Activated gamma-delta T cell treated with Interleukin-2 at 50 U/mL for 16 hours (primary cell): Measurements from ENCODE around the gene ENOX2.

Experiments
- DNase-seq: peaks from one replicate; pipeline ENCODE4 v3.0.0-alpha.2; 2020

The ENOX2 gene

DNA sequence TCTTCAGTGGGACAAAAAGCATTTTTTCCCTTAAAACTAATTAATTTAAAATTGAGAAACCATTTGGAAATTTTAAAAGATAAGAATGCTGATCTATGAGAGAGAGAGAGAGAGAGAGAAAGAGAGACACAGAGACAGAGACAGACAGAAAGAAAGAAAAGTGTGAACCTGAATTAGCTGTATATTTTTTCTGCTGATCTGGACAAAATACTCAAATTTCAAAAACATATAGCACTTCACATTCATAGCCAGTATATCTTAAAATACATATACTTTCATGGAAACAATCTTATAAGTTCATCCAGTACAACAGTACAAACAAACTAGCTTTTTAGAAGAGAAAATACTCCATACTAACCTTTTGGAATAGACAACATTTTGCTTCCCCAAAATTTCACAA lies 18.4 kb downstream of the ENOX2 start:
- no peak for DNase-seq

DNA sequence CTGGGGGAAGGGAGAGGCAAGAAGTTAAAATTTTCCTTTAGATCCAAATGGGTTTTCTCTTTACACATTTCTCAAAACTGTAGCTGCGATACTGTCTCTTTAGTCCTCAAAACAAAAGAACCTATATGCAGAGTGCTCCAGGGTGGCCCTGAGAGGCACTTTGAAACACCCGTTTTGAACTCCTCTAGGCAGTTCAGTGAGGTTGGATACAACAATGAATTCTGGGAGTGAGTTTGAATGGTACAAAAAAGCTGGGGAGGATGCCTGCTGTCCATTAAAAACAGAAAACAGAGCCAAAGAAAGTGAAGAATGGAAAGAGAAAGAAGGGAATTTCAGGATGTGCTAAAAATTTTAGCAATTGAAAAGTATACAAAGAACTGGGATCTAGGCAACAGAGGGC lies 23.1 kb downstream of the ENOX2 start:
- no peak for DNase-seq

DNA sequence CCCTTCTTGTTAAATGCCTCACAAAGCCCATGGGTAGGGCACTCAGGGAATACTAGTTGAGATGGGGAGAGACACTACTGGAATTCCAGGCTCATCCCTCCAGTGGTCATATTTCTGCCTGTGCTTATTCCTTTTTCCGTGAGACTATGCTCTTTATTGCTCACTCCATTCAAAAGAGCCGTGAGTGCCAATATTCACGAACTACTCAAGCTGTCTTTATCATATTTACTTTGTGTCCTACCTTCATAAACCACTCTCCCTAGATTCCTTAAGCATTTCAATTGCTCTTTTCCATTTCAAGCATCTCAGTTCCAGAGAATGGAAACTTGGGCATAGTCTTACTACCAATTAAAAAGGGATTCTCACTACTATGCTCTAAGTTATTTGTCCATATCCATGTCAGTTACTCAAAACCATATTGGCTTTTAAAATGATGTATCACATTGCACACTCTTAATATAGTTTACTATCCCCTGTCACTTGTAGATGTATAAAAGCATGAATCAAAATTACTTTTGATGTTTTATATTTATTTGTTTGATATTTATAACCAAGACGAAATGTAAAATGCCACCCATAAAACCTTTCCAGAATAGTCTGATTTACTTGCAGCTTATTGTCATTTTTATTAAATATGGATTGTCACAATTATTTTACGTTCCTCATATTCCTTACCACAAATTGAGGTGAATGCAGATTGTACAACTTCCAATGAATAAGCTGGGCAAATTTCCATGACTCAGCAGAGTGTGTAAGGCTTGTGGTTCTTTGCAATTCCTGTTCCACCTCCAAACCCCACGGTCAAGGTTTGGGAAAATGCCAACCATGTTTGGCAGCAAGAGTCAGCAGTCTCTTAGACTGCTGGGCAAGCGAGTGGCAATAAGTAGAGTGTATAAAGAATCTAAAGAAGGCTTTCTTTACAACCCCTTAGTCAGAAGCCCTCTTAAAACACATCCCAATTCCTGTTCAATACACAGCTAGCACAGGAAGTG lies 24.4 kb downstream of the ENOX2 start:
- DNase-seq: no peak

DNA sequence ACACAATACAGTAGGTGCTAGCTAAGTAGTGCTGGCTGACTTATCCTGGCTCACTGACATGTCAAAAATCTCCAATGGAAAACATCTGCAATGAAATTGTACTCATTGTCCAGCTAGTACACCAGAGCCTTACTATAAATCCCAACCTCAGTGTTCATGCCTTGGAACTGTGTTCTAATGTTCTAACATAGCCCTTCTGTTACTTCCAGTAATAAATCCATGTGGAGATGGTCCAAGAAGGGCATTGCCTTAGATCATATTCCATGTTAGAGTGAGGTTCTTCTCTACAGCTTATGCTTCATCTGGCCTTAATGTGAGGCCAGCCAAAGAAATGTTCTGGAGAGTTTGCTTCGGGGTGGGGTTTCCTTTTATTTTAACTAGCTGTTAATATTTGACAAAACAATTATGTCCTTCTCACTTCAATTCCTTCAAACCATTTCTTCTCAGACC lies 25.1 kb downstream of the ENOX2 start:
- DNase-seq: no peak

DNA sequence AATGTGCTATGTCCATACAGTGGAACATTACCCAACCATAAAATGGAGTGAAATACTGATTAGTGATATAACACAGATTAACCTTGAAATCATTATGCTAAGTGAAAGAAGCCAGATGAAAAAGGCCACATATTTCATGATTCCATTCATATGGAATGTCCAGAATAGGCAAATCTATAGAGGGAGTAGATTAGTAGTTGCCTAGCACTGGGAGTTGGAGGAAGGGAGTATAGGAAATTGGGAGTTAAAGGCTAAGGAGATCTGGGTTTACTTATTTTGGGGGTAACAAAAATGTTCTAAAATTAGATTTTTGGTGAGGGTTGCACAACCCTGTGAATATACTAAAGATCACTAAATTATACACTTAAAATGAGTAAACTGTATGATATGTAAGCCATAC lies 26.8 kb downstream of the ENOX2 start:
- no peak for DNase-seq

DNA sequence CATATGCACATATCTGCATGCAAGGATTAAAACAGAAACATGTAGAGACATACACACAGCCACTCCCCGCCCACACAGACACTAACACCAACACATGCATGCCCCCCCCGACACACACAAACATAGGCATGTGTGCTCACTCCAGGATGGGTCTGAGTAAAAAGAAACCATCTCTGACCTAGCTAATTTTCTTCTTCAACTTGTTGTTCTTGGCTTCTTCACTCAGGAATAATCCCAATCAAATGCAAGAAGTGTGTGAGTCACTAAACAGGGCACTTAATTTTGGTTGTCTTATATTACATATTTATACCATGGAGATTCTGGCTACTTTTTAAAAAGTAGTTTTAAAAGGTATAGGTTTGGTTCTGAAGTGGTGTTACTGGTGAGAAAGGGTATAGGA lies 28.3 kb downstream of the ENOX2 start:
- DNase-seq: no peak

DNA sequence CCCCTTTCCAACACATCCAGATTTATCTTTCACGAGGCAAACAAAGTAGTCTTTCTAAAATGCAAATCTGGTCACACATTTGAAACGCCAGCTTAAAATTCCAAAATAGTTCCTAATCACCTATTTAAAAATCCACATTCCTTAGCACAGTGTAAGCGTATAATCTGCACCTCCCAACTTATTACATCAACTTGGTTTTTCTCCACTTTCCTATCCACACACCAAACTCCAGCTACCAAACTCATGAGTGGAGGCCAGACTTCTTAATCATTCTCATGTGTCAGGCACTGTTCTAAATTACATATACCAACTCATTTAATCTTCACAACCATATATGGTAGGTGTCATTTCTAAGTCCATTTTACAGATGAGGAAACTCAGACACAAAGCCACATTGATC lies 33.8 kb downstream of the ENOX2 start:
- DNase-seq: no peak

DNA sequence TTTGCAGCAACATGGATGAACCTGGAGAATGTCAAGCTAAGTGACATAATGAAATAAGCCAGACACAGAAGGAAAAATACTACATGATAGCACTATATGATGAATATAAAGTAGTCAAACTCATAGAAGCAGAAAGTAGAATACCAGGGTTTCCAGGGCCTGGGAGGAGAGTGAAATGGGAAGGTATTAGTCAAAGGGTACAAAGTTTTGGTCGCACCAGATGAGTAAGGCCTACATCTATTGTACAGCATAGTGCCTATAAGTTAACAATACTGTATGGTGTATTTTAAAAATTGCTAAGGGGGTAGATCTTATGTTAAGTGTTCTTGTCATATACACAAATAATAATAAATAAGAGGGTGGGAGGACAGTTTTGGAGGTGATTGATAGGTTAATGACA lies 41.5 kb downstream of the ENOX2 start:
- DNase-seq: no peak

DNA sequence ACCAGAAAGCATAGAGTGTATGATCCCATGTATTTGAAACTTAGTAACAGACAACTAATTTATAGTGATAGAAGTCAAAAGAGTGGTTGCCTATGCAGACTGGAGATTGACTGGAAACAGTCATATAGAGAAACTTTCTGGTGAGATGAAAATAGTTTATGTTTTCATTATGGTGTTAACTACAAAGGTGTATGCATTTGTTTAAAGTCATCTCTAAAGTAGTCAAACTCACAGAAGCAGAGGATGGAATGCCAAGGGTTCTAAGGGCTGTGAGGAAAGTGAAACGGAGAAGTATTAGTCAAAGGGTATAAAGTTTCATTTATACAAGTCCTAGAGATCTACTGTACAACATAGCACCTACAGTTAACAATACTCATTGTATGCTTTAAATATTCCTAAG lies 45.8 kb downstream of the ENOX2 start:
- DNase-seq: no peak

DNA sequence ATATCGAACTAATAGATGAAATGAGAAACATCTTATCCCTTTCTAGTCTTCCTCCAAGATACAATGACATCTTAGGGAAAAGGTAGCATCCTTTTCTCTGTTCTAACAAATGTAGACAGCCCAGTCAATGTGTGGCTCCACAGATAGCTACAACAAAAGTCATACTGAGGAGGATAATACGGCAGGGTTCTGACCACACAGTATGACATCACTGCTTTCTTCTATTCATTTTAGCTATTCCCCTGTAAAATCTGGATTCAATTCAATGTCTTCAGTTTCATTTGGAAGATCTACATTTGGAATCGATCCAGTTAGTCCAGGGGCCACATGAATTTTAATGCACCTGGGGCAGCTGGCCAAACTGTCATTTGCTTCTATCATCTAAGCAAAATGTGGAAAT lies 51.4 kb downstream of the ENOX2 start:
- no peak for DNase-seq

DNA sequence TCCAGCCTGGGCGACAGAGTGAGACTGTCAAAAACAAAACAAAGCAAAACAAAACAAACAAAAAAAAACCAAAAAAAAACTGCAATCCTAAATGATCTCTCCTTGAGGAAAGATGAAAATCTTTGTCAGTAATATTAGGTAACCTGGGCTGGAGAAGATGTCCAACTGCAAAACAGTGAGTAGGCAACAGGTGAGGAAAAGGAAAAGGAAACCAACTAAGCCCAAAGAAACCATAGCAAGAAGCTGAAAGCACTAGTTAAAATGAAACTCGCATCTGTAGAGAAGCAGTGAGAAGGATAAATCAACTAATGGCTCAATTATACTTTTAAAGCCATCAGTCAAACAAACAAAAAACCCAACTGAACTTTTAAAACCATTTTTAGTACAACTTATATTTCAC lies 54.2 kb downstream of the ENOX2 start:
- DNase-seq: no peak

DNA sequence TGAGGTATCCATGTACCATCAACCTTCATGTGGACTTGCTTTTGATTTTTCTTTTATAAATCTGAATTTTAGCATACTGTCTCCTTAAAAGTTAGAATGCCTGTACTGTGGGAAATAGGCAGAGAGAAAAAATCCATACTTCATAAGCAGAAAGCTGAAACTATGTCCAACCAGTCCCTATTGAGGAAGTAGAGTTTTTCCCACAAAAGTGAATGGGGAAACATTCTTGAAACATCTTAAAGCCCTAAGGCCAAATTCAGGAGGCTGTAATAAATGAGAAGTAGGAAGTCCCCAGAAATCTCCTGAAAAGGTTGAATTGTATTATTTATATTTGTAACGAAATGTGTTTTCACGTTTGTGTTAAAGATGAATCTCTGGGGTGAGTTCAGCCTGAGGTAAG lies 56.3 kb downstream of the ENOX2 start:
- DNase-seq: no peak

DNA sequence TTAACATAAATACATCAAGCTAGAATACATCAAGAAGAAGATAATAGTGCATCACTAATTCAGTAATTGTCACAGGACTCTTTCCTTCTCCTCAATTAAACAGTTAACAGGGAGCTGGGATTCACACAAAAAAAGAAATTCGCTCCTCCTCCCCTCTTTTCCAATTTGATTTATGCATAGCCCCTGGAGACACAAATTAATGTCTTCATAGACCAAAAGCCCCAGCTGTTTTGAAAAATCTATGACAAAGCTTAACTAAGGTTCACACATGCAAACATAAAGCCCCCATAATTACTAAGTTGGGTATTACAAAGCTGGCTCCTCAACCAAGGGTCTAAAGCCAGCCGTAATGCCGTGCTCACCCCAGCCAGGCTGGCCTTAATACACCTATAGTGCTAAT lies 61.2 kb downstream of the ENOX2 start:
- no peak for DNase-seq

DNA sequence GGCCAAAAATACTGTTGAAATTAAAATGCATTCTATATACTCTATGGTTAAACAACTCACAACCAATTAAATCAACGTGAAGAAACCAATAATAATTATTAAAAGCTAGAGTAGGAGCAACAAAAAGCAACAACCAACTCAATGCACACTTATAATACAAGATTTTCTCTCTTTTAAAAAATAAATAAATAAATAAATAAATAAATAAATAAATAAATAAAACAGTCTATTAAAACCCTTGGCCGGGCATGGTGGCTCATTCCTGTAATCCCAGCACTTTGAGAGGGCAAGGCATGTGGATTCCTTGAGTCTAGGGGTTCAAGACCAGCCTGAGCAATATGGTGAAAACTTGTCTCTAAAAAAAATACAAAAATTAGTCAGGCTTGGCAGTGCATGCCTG lies 62.7 kb downstream of the ENOX2 start:
- no peak for DNase-seq

DNA sequence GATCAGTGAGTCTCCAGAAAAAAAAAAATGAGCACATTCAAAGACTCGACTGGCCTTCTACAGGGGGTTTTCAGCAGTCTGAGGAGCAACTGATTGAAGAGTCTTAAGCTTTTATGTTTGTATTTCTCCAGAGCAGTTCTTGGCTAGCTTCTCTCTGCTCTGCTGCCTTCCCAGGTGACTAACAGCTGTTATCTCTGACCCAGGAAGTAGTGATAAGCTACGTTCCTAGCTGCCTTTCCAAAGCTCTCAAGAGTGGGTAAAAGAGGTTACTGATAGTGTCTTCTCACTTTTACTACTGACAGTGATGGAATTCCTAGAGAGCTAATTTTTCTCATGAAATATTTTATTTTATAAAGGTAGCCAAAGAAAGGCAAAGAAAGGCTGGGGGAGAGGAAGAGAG lies 66.6 kb downstream of the ENOX2 start:
- no peak for DNase-seq

DNA sequence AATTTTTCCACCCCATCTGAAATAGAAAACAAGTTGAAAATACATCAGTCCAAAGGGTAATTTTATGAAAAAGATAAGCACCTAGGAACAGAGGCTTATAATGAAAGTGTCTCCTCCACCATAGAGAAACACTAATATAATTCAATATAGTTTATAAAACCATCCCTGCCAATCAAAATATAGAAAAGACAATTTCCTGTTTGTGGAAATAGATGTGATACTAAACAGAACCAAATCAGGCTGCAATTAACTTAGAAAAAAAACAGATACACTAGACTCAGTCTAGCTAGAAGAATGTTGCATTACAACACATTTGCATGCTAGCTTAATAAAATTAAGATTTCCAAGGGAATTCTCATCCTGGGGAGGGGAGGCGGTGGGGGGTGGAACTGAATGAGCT lies 68.2 kb downstream of the ENOX2 start:
- no peak for DNase-seq

DNA sequence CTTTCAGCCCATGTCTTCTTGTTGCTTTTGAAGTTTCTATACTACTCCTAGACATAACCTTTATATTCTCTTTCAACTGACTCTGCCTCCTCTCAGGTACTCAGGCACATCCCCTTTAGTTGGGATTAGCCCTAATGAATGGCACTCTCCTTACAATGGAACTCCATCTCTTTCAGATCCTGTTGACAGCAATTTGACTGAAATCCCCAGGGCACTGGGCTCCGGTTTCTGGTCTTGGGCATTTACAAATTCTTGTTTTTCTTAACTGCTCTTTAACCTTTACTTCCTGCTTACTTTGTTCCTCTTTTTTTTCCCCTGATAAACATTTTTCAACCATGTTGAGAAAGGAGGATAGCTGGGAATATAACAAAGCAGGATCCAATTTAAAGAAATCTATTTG lies 68.9 kb downstream of the ENOX2 start:
- no peak for DNase-seq

DNA sequence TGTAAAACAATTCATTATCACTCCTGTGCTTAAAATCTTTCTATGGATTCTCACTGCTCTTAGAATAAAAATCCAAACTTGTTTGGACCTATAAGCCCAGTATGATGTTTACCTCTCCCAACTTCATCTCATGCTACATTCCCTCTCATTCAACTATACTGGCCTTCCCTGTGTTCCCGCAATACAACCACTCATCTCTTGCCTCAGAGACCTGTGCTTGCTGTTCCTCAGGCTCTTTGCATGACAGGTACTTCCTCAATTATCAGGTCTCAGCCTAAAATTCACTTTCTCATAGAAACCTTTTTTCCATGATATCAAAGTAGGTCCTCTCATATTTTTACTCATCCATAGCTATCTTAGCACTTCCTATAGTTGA lies 71.7 kb downstream of the ENOX2 start:
- DNase-seq: no peak

DNA sequence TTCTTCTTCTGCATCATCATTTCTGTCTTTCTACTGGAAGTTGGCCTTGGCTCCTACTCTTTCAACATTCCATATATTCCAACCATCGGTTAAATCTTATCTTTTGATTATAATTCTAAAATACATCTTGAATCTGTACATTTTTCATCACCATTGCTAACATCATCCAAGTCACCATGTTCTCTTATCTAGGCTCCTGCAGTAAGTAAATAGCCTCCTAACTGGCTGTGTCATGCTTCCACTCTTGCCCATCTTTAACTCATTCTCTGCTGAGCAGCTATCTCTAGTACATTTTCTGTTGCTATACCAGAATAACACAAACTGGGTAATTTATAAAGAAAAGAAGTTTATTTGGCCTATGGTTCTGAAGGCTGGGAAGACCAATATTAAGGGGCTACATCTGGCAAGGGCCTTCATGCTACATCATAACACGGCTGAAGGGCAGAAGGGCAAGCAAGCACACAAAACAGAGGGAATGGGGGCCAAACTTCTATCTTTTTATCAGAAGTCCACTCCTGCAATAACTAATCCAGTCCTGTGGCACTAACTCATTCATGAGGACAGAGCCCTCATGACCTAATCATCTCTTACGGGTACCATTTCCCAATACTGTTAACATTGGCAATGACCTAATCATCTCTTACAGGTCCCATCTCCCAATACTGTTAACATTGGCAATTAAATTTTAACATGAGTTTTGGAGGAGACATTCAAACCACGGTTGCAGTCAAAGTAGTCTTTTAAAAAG lies 72.2 kb downstream of the ENOX2 start:
- DNase-seq: no peak

DNA sequence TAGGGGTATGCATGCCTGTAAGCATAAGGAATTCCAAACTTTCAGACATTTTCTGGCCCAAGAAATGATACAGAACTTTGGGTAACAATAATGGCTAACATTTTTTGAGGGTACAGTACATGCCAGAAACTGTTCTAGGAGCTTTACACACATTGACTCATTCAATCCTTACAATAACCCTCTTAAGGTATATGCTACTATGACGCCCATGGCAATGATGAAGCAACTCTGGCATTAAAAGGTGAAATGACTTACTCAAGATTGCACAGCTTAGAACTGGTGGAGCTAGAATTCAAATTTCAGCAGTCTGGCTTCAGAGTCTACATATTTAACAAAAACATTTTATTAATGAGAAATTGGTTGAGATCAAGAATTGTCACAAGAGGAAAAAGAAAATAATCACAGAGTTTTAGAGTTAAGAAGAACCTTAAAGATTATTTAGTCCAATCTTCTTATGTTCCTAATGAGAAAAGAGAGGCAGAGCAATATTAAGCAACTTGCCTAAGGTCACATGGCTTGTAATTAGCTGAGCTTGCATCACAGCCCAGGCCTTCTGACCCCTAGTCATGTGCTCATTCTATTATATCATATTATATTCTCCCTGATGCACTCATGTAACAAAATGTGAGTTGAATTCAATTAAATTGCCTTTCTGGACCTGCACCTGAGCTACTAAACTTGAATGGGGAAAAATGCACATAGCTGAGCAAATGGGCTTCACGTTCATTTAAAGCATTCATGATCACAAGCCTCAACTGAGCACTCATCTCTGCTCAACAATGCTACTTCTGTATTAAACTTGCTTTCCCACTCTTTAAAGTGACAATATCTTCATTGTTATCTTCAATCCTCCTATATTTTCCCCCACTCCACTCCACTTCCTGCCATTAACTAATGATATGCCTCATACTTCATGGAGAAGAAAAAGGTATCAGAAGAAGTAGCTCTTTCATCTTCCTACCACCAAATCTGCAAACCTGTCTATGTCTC lies 73.2 kb downstream of the ENOX2 start:
- no peak for DNase-seq

DNA sequence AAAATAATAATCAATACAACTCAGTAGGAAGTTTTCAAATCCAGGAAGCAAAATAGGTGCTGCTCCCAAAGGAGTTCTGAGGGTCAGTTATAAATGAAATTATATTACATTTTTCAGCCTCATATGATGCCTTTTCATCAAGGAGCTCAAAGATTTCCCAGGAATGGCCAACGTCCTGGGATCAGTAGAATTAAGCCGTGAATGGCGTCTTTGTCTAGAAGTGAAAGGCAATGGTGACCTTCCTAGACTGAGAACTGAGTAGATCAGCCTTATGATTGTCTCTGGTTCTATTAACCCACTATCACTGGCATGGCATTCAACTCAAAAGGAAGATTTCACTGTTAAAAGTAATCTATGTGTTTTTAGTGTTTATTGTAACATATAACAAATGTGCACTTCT lies 74.4 kb downstream of the ENOX2 start:
- DNase-seq: no peak

DNA sequence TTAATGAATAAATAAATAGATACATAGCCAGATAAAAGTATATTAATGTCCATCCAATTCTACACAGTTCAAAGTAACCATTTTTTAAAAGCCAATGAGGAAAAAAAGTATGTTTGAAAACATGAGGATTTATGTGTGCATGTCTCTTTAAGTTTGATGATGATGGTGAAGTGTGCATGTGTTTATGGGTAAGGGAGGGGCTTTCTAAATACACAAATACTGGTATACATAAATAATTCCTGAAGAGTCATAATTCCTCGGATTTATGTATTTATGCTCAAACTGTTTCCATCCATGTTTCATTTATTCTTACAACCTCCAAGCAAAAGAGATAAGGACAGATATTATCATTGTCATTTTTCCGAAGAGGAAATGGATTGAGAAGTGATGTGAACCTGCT lies 75.4 kb downstream of the ENOX2 start:
- no peak for DNase-seq

DNA sequence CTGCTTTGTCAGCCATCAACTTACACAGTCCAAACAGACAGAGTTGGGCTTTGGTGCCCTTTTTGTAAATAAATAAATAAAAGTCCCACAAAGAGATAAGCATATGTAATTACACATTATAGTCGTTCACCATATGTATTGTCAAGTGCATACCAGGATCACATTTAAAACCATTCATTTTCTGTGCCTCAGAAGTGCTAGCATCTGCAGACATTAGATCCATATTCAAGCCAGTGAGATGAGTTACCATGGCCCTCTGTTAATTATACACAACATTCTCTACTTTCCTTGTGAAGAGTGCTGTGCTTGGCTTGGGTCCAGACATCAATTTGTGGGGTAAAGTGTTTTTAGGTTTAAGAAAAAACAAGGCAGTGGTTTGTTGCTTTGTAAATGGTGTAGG lies 76.8 kb downstream of the ENOX2 start:
- no peak for DNase-seq
